Neural progenitor cell (in vitro differentiated cells): ENCODE measurements around the gene NINL. TPM values are rescaled to one million over a fixed set of nuclear protein-coding genes. Genes with fewer than 3 reads are reported as not detected.
"Not testable (repeated sequence)": the region's sequence is repeated elsewhere in the genome, so short reads cannot be mapped to it uniquely, and the experiment has no call there.

ENCODE experiments used
- DNase-seq: peaks from one replicate; pipeline ENCODE4 v3.0.0-alpha.2; 2016; ENCODE audit warnings: low spot score
- H2AFZ ChIP-seq: fragments of 200-600 bp; sonication (generic); replicated peaks from 2 replicates; pipeline ENCODE4 v1.6.1; 2016; ENCODE audit warnings: antibody characterized with exemption
- H3F3A ChIP-seq: fragments of 200-600 bp; sonication (generic); 2 replicates; pipeline ENCODE4 v1.6.1; 2016; ENCODE audit warnings: antibody characterized with exemption, low read depth
- H3K27ac ChIP-seq: fragments of 200-600 bp; sonication (generic); 2 replicates; pipeline ENCODE4 v1.5.1; 2016; ENCODE audit warnings: mild to moderate bottlenecking
- H3K27me3 ChIP-seq: fragments of 200-600 bp; sonication (generic); 2 replicates; pipeline ENCODE4 v1.6.1; 2016; ENCODE audit warnings: mild to moderate bottlenecking, moderate library complexity
- H3K36me3 ChIP-seq: fragments of 200-600 bp; sonication (generic); 2 replicates; pipeline ENCODE4 v1.5.1; 2016
- H3K4me1 ChIP-seq: fragments of 200-600 bp; sonication (generic); 2 replicates; pipeline ENCODE4 v1.6.1; 2016; ENCODE audit warnings: mixed run types
- H3K4me2 ChIP-seq: fragments of 200-600 bp; sonication (generic); 2 replicates; pipeline ENCODE4 v1.6.1; 2016
- H3K4me3 ChIP-seq: fragments of 200-600 bp; sonication (generic); 2 replicates; pipeline ENCODE4 v1.5.1; 2016
- H3K79me2 ChIP-seq: fragments of 200-600 bp; sonication (generic); 2 replicates; pipeline ENCODE4 v1.6.1; 2016; ENCODE audit warnings: low read depth
- H3K9ac ChIP-seq: fragments of 200-600 bp; sonication (generic); 2 replicates; pipeline ENCODE4 v1.6.1; 2016
- H3K9me3 ChIP-seq: fragments of 200-600 bp; sonication (generic); 2 replicates; pipeline ENCODE4 v1.5.1; 2016; ENCODE audit warnings: low read depth
- H4K20me1 ChIP-seq: fragments of 200-600 bp; sonication (generic); 2 replicates; pipeline ENCODE4 v1.6.1; 2016; ENCODE audit warnings: low read depth
- H3K27ac Mint-ChIP-seq: 3 replicates; pipeline ENCODE4 v1.8.0; 2021; ENCODE audit warnings: mixed read lengths
- H3K27me3 Mint-ChIP-seq: 2 replicates; pipeline ENCODE4 v1.8.0; 2022; ENCODE audit warnings: low read depth, mild to moderate bottlenecking, inconsistent platforms, moderate library complexity, mixed read lengths; ENCODE audit not compliant: insufficient read depth
- H3K36me3 Mint-ChIP-seq: 3 replicates; pipeline ENCODE4 v1.8.0; 2021; ENCODE audit warnings: mixed read lengths
- H3K4me1 Mint-ChIP-seq: 3 replicates; pipeline ENCODE4 v1.8.0; 2021; ENCODE audit warnings: mixed read lengths
- H3K4me3 Mint-ChIP-seq: 3 replicates; pipeline ENCODE4 v1.8.0; 2021; ENCODE audit warnings: mild to moderate bottlenecking, moderate library complexity, mixed read lengths
- H3K9me3 Mint-ChIP-seq: 3 replicates; pipeline ENCODE4 v1.8.0; 2020; ENCODE audit warnings: mixed read lengths
- CTCF ChIP-seq: fragments of 200-600 bp; sonication (generic); IDR thresholded peaks from 2 replicates; pipeline ENCODE4 v1.5.1; 2017; ENCODE audit warnings: antibody characterized with exemption, mild to moderate bottlenecking
- EZH2 ChIP-seq: fragments of 200-600 bp; sonication (generic); IDR thresholded peaks from 2 replicates; pipeline ENCODE4 v1.6.1; 2017; ENCODE audit warnings: antibody characterized with exemption, mild to moderate bottlenecking, moderate library complexity
- EZH2phosphoT487 ChIP-seq: fragments of 200-600 bp; sonication (generic); IDR thresholded peaks from 2 replicates; pipeline ENCODE4 v1.6.1; 2017; ENCODE audit warnings: antibody characterized with exemption
- total RNA-seq: library from RNA; depleted of rRNA; stranded (reverse); fragments of >200 nt; gene quantifications from 2 replicates; pipeline ENCODE4 v1.2.3, GENCODE V29; 2015; ENCODE audit warnings: low replicate concordance

Gene NINL
- total RNA-seq, 1 donor from 2014 or later, result 21.5 TPM

- Histone ChIP-seq H3K4me1 (no peaks in the 10 kb centered on the region), H4K20me1 (no peaks in the 10 kb centered on the region), H3K4me3 (no peak overlapping the region), H2AFZ (no peak overlapping the region), H3K9me3 (no peaks in the 10 kb centered on the region), H3K27me3 (no peaks in the 10 kb centered on the region), H3K9ac (no peak overlapping the region), H3K27ac (no peak overlapping the region), H3K79me2 (no peaks in the 10 kb centered on the region), H3K4me2 (no peak overlapping the region), H3K36me3 (no peaks in the 10 kb centered on the region), H3F3A (no peaks in the 10 kb centered on the region)
- no peak for DNase-seq
- Mint-ChIP-seq H3K27ac (no peak overlapping the region), H3K27me3 (peaks cover 4% of the 10 kb centered on the region), H3K36me3 (peaks cover 39% of the 10 kb centered on the region), H3K4me3 (no peak overlapping the region), H3K9me3 (no peaks in the 10 kb centered on the region), H3K4me1 (no peaks in the 10 kb centered on the region)
- TF ChIP-seq EZH2 (no peak), EZH2phosphoT487 (no peak), CTCF (no peak)
Observed at GRCh38 chr20:25503936-25504335, 81.4 kb downstream of the NINL start.

GRCh38 chr20:25503051-25503639 lies 82.2 kb downstream of the NINL start:
- H3K9ac ChIP-seq, H3K9me3 Mint-ChIP-seq, H3K79me2 ChIP-seq, H3K4me1 ChIP-seq, H3F3A ChIP-seq, H3K27ac ChIP-seq, H3K4me3 ChIP-seq, H3K27ac Mint-ChIP-seq, H3K4me1 Mint-ChIP-seq, H3K4me2 ChIP-seq, H3K27me3 Mint-ChIP-seq, H3K27me3 ChIP-seq, H3K9me3 ChIP-seq, H3K36me3 ChIP-seq, H3K4me3 Mint-ChIP-seq, H4K20me1 ChIP-seq, DNase-seq, H2AFZ ChIP-seq: not testable (repeated sequence)
- peaks cover 35% of the 10 kb centered on the region for H3K36me3 Mint-ChIP-seq

DNA sequence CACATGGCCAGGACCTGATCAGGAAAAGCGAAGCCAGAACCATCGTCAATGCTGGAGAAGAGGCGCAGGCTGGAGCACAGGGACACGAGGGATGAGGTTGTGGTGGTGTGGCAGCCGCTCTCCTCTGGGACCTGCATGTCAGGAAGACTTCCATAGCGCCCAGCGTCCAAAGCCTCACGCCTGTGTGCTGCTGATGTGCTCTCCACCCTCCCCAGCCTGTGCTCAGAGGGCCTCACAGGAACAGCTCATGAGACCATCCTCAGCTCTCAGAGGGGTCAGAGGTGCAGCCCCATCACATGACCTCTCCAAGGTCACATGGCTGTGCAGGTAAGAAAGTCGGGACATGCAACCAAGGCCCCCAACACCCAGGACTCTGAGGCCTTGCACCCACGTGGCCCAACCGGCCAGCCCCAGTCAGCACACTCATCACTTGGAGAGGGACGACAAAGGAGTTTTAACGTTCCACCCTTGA lies 84.4 kb downstream of the NINL start:
- H3F3A ChIP-seq, result no peaks in the 10 kb centered on the region
- H3K9me3 ChIP-seq, result no peaks in the 10 kb centered on the region
- peaks cover 4% of the 10 kb centered on the region for H3K27me3 Mint-ChIP-seq
- no peak overlapping the region for H3K4me2 ChIP-seq
- no peaks in the 10 kb centered on the region for H3K4me1 Mint-ChIP-seq
- H3K27me3 ChIP-seq, result no peaks in the 10 kb centered on the region
- no peak overlapping the region for H3K27ac ChIP-seq
- no peaks in the 10 kb centered on the region for H3K36me3 ChIP-seq
- H3K9ac ChIP-seq, result no peak overlapping the region
- no peaks in the 10 kb centered on the region for H3K9me3 Mint-ChIP-seq
- H3K79me2 ChIP-seq, result no peaks in the 10 kb centered on the region
- H3K27ac Mint-ChIP-seq, result no peak overlapping the region
- H3K4me1 ChIP-seq, result no peaks in the 10 kb centered on the region
- H3K36me3 Mint-ChIP-seq, result peaks cover 26% of the 10 kb centered on the region
- DNase-seq, result no peak
- H3K4me3 ChIP-seq, result no peak overlapping the region
- H2AFZ ChIP-seq, result no peak overlapping the region
- H4K20me1 ChIP-seq, result no peaks in the 10 kb centered on the region
- H3K4me3 Mint-ChIP-seq, result no peak overlapping the region
- TF ChIP-seq EZH2phosphoT487, result no peak
- no peak for TF ChIP-seq CTCF
- no peak for TF ChIP-seq EZH2

GRCh38 chr20:25499855-25500434 lies 85.4 kb downstream of the NINL start:
- Histone ChIP-seq H3K27ac (no peak overlapping the region), H2AFZ (no peak overlapping the region), H3K36me3 (no peaks in the 10 kb centered on the region), H3K4me3 (no peak overlapping the region), H3K27me3 (no peaks in the 10 kb centered on the region), H3K4me2 (no peak overlapping the region), H3K9ac (no peak overlapping the region), H3F3A (no peaks in the 10 kb centered on the region), H3K9me3 (no peaks in the 10 kb centered on the region), H3K4me1 (no peaks in the 10 kb centered on the region), H3K79me2 (no peaks in the 10 kb centered on the region), H4K20me1 (no peaks in the 10 kb centered on the region)
- no peak for DNase-seq
- H3K4me3 Mint-ChIP-seq, result no peak overlapping the region
- no peak overlapping the region for H3K27ac Mint-ChIP-seq
- H3K27me3 Mint-ChIP-seq, result peaks cover 4% of the 10 kb centered on the region
- peaks cover 19% of the 10 kb centered on the region for H3K36me3 Mint-ChIP-seq
- H3K4me1 Mint-ChIP-seq, result no peaks in the 10 kb centered on the region
- TF ChIP-seq CTCF (no peak), EZH2 (no peak)
- H3K9me3 Mint-ChIP-seq, result no peaks in the 10 kb centered on the region
